Naive thymus-derived CD4-positive, alpha-beta T cell (primary cell): ENCODE data around the gene ZBTB32. TPM values are rescaled to one million over a fixed set of nuclear protein-coding genes. Genes with fewer than 3 reads are reported as not detected.
A peak's percentile ranks its signal among the peaks of the same experiment; 100 is the strongest.

Source experiments
- ATAC-seq: fragments of 150-1000 bp; cut with Tn5 transposase; 2 replicates; pipeline ENCODE4 v1.10.0; 2021; ENCODE audit warnings: mild to moderate bottlenecking, moderate library complexity
- CTCF ChIA-PET: fragments of 350-600 bp; sonication (Branson Sonifier 250); formaldehyde crosslinking; loops from one replicate; lab custom pipeline; 2021; ENCODE audit warnings: antibody characterized with exemption; lab: Charles Lee
- POLR2A ChIA-PET: fragments of 350-600 bp; sonication (Branson Sonifier 250); formaldehyde crosslinking; loops from one replicate; lab custom pipeline; 2021; ENCODE audit warnings: antibody characterized with exemption, inconsistent platforms; lab: Charles Lee
- DNase-seq, 9 donors: peaks; one replicate each; pipeline versions ENCODE4 v3.0.0 to v3.0.0-alpha.2; 2020 to 2022; ENCODE audit warnings: mixed read lengths in 1 of 9
- H3K27ac ChIP-seq: one replicate; pipeline ENCODE4 v1.7.0; 2013; ENCODE audit warnings: mild to moderate bottlenecking, low read depth, low read length, moderate library complexity
- H3K27me3 ChIP-seq, 2 donors: one replicate each; pipeline ENCODE4 v1.7.0; 2013; ENCODE audit warnings: low read length in 2 of 2, mild to moderate bottlenecking in 2 of 2, moderate library complexity in 2 of 2; ENCODE audit not compliant: control insufficient read depth in 2 of 2, insufficient read depth in 2 of 2
- H3K36me3 ChIP-seq, 3 experiments: 1 replicate in 2 of 3; 2 replicates in 1 of 3; pipeline ENCODE4 v1.7.0; 2013; ENCODE audit warnings: low read length in 3 of 3, mild to moderate bottlenecking in 3 of 3, moderate library complexity in 1 of 3; ENCODE audit not compliant: insufficient read depth in 3 of 3, control insufficient read depth in 2 of 3
- H3K4me1 ChIP-seq, 2 donors: one replicate each; pipeline ENCODE4 v1.7.0; 2013; ENCODE audit warnings: low read length in 2 of 2, mild to moderate bottlenecking in 2 of 2, moderate library complexity in 1 of 2; ENCODE audit not compliant: control insufficient read depth in 2 of 2, insufficient read depth in 2 of 2
- H3K4me3 ChIP-seq: 2 replicates; pipeline ENCODE4 v1.7.0; 2013; ENCODE audit warnings: mild to moderate bottlenecking, low read length
- H3K9me3 ChIP-seq, 3 experiments: 1 replicate in 2 of 3; 2 replicates in 1 of 3; pipeline ENCODE4 v1.7.0; 2013; ENCODE audit warnings: low read length in 3 of 3; ENCODE audit not compliant: control insufficient read depth in 2 of 3
- H3K27ac Mint-ChIP-seq, 9 donors: one replicate each; pipeline ENCODE4 v1.8.0; 2020 to 2022; ENCODE audit warnings: mixed read lengths in 9 of 9, mild to moderate bottlenecking in 8 of 9, moderate library complexity in 5 of 9, inconsistent platforms in 2 of 9
- H3K27me3 Mint-ChIP-seq, 5 donors: one replicate each; pipeline ENCODE4 v1.8.0; 2021 to 2022; ENCODE audit warnings: mixed read lengths in 5 of 5, mild to moderate bottlenecking in 1 of 5
- H3K36me3 Mint-ChIP-seq, 5 donors: one replicate each; pipeline ENCODE4 v1.8.0; 2020 to 2022; ENCODE audit warnings: mixed read lengths in 5 of 5, mild to moderate bottlenecking in 3 of 5, inconsistent platforms in 1 of 5
- H3K4me1 Mint-ChIP-seq, 7 donors: one replicate each; pipeline ENCODE4 v1.8.0; 2020 to 2022; ENCODE audit warnings: mixed read lengths in 7 of 7, mild to moderate bottlenecking in 3 of 7, inconsistent platforms in 1 of 7
- H3K4me3 Mint-ChIP-seq, 10 donors: one replicate each; pipeline ENCODE4 v1.8.0; 2020 to 2022; ENCODE audit warnings: mild to moderate bottlenecking in 10 of 10, mixed read lengths in 10 of 10, moderate library complexity in 6 of 10, inconsistent platforms in 2 of 10
- H3K9me3 Mint-ChIP-seq, 11 donors: one replicate each; pipeline ENCODE4 v1.8.0; 2020 to 2022; ENCODE audit warnings: mixed read lengths in 11 of 11, mild to moderate bottlenecking in 4 of 11, inconsistent platforms in 1 of 11, moderate library complexity in 1 of 11
- intact Hi-C, 2 donors: fragments of 100-400 bp; cut with micrococcal nuclease; formaldehyde crosslinking; loops; one replicate each; pipeline ENCODE4 v1.15.1; 2023
- polyA plus RNA-seq, 2 donors: library from polyadenylated mRNA; unstranded; fragments of 300-500 nt; fragmentation: Illumina TruSeq; gene quantifications; one replicate each; pipeline ENCODE4 v1.2.3, GENCODE V29; 2021
- total RNA-seq, 6 experiments: library from RNA in 5 of 6; stranded (reverse) in 5 of 6; gene quantifications; 1 replicate in 5 of 6; 2 replicates in 1 of 6; pipeline ENCODE4 v1.2.3 and lab custom pipeline; 2021 to 2026

ZBTB32 gene
- total and polyA plus RNA-seq, 7 experiments from 2014 or later = 0.35 to 41.6 (median 1.0) TPM; not detected in 3

DNA sequence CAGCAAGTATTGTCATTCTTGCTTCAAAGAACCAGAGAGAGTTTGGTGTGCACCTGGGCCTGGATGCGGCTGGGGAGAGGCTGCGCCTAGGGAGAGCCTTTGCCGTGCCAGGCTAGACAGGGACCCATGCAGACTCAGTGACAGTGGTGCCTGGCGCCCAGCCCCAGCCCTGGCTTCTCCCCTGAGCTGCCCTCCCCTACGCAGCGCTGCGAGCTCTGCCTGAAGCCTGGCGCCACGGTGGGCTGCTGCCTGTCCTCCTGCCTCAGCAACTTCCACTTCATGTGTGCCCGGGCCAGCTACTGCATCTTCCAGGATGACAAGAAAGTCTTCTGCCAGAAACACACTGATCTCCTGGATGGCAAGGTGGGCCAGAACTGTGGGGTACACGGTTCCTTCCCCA is 25.4 kb downstream of the ZBTB32 start:
- no peak for ATAC-seq
- no peaks in the 10 kb centered on the region for H3K27me3 ChIP-seq
- H3K27me3 Mint-ChIP-seq = no peaks in the 10 kb centered on the region
- POLR2A ChIA-PET = interaction anchor here (1.6 kb wide), 1 partner anchor 10 kb away, joined by 8 read pairs; no protein-coding TSS in a partner anchor
- H3K9me3 Mint-ChIP-seq = no peaks in the 10 kb centered on the region
- DNase-seq = no peak
- CTCF ChIA-PET = interaction anchor here (1.1 kb wide), 2 partner anchors 11 kb away, joined by 3 to 4 read pairs; no protein-coding TSS in a partner anchor
- peaks cover 4 to 57% (median 15%) of the 10 kb centered on the region in 5 donors for H3K36me3 Mint-ChIP-seq
- H3K4me3 ChIP-seq = no peak overlapping the region
- peaks cover 0 to 21% (median 8%) of the 10 kb centered on the region in 7 donors for H3K4me1 Mint-ChIP-seq
- H3K4me1 ChIP-seq = no peaks in the 10 kb centered on the region
- no peaks in the 10 kb centered on the region for H3K9me3 ChIP-seq
- peaks cover 17 to 98% (median 39%) of the 10 kb centered on the region in 3 experiments for H3K36me3 ChIP-seq
- H3K27ac Mint-ChIP-seq = no peak overlapping the region
- intact Hi-C loops = no loop called here
- no peak overlapping the region for H3K4me3 Mint-ChIP-seq
- H3K27ac ChIP-seq = no peak overlapping the region

DNA sequence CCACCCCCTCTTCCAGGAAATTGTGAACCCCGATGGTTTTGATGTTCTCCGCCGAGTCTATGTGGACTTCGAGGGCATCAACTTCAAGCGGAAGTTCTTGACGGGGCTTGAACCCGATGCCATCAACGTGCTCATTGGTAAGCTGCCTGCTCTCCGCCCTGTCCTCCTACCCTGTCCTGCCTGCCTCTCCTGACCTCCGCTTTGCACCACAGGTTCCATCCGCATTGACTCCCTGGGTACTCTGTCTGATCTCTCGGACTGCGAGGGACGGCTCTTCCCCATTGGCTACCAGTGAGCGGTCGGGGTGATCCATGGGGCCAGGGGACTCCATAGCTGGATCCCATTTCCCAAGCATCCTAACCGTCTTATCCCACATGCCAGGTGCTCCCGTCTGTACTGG is 26.0 kb downstream of the ZBTB32 start:
- no peak overlapping the region for H3K4me3 ChIP-seq
- no peaks in the 10 kb centered on the region for H3K9me3 Mint-ChIP-seq
- DNase-seq (no peak), ATAC-seq (no peak)
- no peak overlapping the region for H3K4me3 Mint-ChIP-seq
- peak overlapping the region in 3 of 9 donors; percentile 42 to 62 (median 62) for H3K27ac Mint-ChIP-seq
- H3K36me3 Mint-ChIP-seq = peaks cover 4 to 51% (median 16%) of the 10 kb centered on the region in 5 donors
- peaks cover 0 to 21% (median 8%) of the 10 kb centered on the region in 7 donors for H3K4me1 Mint-ChIP-seq
- intact Hi-C loops = no loop called here
- H3K4me1 ChIP-seq = no peaks in the 10 kb centered on the region
- ChIA-PET CTCF (interaction anchor here (1.1 kb wide), 1 partner anchor 10 kb away, joined by 4 read pairs; no protein-coding TSS in a partner anchor), POLR2A (interaction anchor here (1.6 kb wide), 1 partner anchor 10 kb away, joined by 8 read pairs; no protein-coding TSS in a partner anchor)
- H3K9me3 ChIP-seq = no peaks in the 10 kb centered on the region
- peaks cover 12 to 98% (median 33%) of the 10 kb centered on the region in 3 experiments for H3K36me3 ChIP-seq
- H3K27me3 ChIP-seq = no peaks in the 10 kb centered on the region
- H3K27ac ChIP-seq = no peak overlapping the region
- H3K27me3 Mint-ChIP-seq = no peaks in the 10 kb centered on the region

DNA sequence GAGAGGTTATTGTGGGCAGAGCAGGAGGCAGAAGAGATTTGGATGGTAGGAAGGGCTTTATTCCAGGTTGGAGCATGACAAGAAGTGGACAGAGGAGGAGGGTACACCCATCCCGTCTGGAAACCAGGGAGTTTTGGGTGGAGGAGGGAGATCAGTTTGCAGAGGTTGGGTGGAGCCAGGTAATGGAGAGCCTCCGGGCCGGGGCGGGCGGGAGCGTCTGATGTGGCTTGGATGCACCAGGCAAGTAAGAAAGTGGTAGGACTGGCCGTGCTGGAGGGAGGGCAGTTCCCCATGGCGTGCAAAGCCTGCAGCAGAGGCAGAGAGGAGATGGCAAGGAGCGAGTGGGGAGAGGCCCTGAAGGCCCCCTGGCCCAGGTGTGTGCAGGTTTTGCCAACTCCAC is 27.0 kb downstream of the ZBTB32 start:
- Histone ChIP-seq H3K27ac (no peak overlapping the region), H3K9me3 (no peaks in the 10 kb centered on the region), H3K27me3 (no peaks in the 10 kb centered on the region), H3K36me3 (peaks cover 2 to 94% (median 23%) of the 10 kb centered on the region in 3 experiments), H3K4me1 (no peaks in the 10 kb centered on the region), H3K4me3 (no peak overlapping the region)
- Mint-ChIP-seq H3K27ac (peak overlapping the region in 3 of 9 donors; percentile 10 to 62 (median 42)), H3K4me3 (no peak overlapping the region), H3K4me1 (peaks cover 3 to 28% (median 10%) of the 10 kb centered on the region in 7 donors), H3K9me3 (no peaks in the 10 kb centered on the region), H3K27me3 (no peaks in the 10 kb centered on the region), H3K36me3 (peaks cover 6 to 44% (median 16%) of the 10 kb centered on the region in 5 donors)
- ChIA-PET CTCF (no interaction called here), POLR2A (interaction anchor here (1.0 kb wide), 1 partner anchor 11 kb away, joined by 4 read pairs; the partner anchor contains the start of gene IGFLR1)
- ATAC-seq (no peak), DNase-seq (no peak)
- intact Hi-C loops = no loop called here

DNA sequence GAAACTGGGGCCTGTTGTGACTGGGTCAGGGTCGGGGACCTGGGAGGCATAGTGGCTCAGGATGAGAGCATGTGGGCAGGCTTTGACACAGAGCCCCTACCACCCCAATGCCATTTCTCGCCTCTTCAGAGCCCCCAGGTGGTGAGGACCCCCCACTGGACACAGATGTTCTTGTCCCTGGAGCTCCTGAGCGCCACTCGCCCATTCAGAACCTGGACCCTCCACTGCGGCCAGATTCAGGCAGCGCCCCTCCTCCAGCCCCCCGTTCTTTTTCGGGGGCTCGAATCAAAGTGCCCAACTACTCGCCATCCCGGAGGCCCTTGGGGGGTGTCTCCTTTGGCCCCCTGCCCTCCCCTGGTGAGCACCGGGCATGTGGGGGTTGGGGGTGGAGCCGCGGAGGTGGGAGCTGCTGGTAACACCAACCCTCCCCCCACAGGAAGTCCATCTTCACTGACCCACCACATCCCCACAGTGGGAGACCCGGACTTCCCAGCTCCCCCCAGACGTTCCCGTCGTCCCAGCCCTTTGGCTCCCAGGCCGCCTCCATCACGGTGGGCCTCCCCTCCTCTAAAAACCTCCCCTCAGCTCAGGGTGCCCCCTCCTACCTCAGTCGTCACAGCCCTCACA is 27.5 kb downstream of the ZBTB32 start:
- Mint-ChIP-seq H3K36me3 (peaks cover 6 to 39% (median 16%) of the 10 kb centered on the region in 5 donors), H3K4me1 (peaks cover 8 to 31% (median 15%) of the 10 kb centered on the region in 7 donors), H3K27ac (no peak overlapping the region), H3K4me3 (no peak overlapping the region), H3K27me3 (no peaks in the 10 kb centered on the region), H3K9me3 (no peaks in the 10 kb centered on the region)
- no peak overlapping the region for H3K4me3 ChIP-seq
- no peak overlapping the region for H3K27ac ChIP-seq
- ChIA-PET POLR2A (interaction anchor here (1.0 to 1.4 kb wide), 2 partner anchors 10 to 13 kb away, joined by 4 read pairs; partner anchors contain the start of gene IGFLR1), CTCF (no interaction called here)
- H3K36me3 ChIP-seq = peaks cover 0 to 94% (median 22%) of the 10 kb centered on the region in 3 experiments
- H3K9me3 ChIP-seq = no peaks in the 10 kb centered on the region
- DNase-seq (no peak), ATAC-seq (no peak)
- intact Hi-C loops = no loop called here
- no peaks in the 10 kb centered on the region for H3K27me3 ChIP-seq
- H3K4me1 ChIP-seq = no peaks in the 10 kb centered on the region

DNA sequence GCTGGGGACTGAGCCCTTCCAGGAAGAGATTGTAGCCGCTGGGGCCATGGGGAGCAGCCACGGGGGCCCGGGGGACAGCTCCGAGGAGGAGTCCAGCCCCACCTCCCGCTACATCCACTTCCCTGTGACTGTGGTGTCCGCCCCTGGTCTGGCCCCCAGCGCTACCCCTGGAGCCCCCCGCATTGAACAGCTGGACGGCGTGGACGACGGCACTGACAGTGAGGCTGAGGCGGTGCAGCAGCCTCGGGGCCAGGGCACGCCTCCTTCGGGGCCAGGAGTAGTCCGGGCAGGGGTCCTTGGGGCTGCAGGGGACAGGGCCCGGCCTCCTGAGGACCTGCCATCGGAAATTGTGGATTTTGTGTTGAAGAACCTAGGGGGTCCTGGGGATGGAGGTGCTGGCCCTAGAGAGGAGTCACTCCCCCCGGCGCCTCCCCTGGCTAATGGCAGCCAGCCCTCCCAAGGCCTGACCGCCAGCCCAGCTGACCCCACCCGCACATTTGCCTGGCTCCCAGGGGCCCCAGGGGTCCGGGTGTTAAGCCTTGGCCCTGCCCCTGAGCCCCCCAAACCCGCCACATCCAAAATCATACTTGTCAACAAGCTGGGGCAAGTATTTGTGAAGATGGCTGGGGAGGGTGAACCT is 28.3 kb downstream of the ZBTB32 start:
- intact Hi-C loops = no loop called here
- ChIA-PET POLR2A (interaction anchor here (1.4 kb wide), 1 partner anchor 14 kb away, joined by 4 read pairs; no protein-coding TSS in a partner anchor), CTCF (no interaction called here)
- Mint-ChIP-seq H3K27ac (no peak overlapping the region), H3K9me3 (no peaks in the 10 kb centered on the region), H3K36me3 (peaks cover 6 to 38% (median 16%) of the 10 kb centered on the region in 5 donors), H3K4me3 (no peak overlapping the region), H3K27me3 (no peaks in the 10 kb centered on the region), H3K4me1 (peaks cover 15 to 36% (median 23%) of the 10 kb centered on the region in 7 donors)
- Histone ChIP-seq H3K4me1 (no peaks in the 10 kb centered on the region), H3K27ac (no peak overlapping the region), H3K9me3 (no peaks in the 10 kb centered on the region), H3K36me3 (peaks cover 0 to 93% (median 14%) of the 10 kb centered on the region in 3 experiments), H3K27me3 (no peaks in the 10 kb centered on the region), H3K4me3 (no peak overlapping the region)
- ATAC-seq = no peak
- no peak for DNase-seq

DNA sequence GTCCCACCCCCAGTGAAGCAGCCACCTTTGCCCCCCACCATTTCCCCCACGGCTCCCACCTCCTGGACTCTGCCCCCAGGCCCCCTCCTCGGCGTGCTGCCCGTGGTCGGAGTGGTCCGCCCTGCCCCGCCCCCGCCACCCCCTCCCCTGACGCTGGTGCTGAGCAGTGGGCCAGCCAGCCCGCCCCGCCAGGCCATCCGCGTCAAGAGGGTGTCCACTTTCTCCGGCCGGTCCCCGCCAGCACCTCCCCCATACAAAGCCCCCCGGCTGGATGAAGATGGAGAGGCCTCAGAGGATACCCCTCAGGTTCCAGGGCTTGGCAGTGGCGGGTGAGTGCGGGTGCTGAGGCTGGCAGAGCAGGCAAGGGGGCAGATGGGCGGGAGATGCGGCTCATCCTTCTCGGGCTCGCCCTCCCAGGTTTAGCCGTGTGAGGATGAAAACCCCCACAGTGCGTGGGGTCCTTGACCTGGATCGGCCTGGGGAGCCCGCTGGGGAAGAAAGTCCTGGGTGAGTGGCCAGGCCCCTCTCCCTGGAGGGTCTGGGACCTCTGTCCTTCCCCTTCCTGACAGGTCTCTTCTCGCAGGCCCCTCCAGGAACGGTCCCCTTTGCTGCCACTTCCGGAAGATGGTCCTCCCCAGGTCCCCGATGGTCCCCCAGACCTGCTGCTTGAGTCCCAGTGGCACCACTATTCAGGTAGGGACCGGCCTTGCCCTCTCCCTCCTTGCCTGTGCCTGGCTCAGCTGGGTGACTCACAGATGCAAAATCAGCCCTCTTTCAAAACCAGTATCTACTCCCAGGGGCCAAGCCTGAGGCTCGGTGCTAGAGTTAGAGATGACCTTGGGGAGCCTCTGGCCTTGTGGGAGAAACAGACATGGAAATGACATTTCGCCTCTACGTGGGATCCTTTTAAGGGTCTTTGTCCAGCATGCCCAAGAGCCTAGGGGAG is 29.1 kb downstream of the ZBTB32 start:
- no peaks in the 10 kb centered on the region for H3K9me3 ChIP-seq
- Mint-ChIP-seq H3K36me3 (peaks cover 6 to 36% (median 16%) of the 10 kb centered on the region in 5 donors), H3K4me1 (peaks cover 16 to 38% (median 23%) of the 10 kb centered on the region in 7 donors), H3K9me3 (no peaks in the 10 kb centered on the region), H3K27me3 (no peaks in the 10 kb centered on the region), H3K27ac (peak overlapping the region in 6 of 9 donors; percentile 28 to 81 (median 61)), H3K4me3 (no peak overlapping the region)
- no peak for ATAC-seq
- H3K4me3 ChIP-seq = no peak overlapping the region
- no peaks in the 10 kb centered on the region for H3K4me1 ChIP-seq
- intact Hi-C loops = no loop called here
- CTCF ChIA-PET = no interaction called here
- H3K27me3 ChIP-seq = no peaks in the 10 kb centered on the region
- POLR2A ChIA-PET = interaction anchor here (0.7 to 1.4 kb wide), 3 partner anchors 11 to 15 kb away, joined by 3 to 4 read pairs (median 3); partner anchors contain the start of genes PSENEN and U2AF1L4
- H3K36me3 ChIP-seq = peaks cover 4 to 93% (median 8%) of the 10 kb centered on the region in 3 experiments
- DNase-seq = no peak
- no peak overlapping the region for H3K27ac ChIP-seq
